PFSK-1 (cell line): Measurements from ENCODE around the gene NUDT15.

Experiments used
- FOXP2 ChIP-seq: optimal IDR thresholded peaks from 2 replicates; pipeline ENCODE3; 2011; ENCODE audit warnings: borderline replicate concordance, control low read depth, inconsistent platforms; ENCODE audit not compliant: insufficient read depth; ENCODE audit errors: extremely low read length, extremely low read depth
- POLR2AphosphoS5 ChIP-seq: IDR thresholded peaks from 2 replicates; pipeline ENCODE4 v1.6.1; 2012; ENCODE audit warnings: low read depth, mild to moderate bottlenecking, control low read depth, low read length, moderate library complexity
- SIN3A ChIP-seq: IDR thresholded peaks from 2 replicates; pipeline ENCODE4 v1.6.1; 2012; ENCODE audit warnings: mild to moderate bottlenecking, low read length, moderate library complexity, borderline replicate concordance; ENCODE audit not compliant: insufficient read depth
- TAF1 ChIP-seq: IDR thresholded peaks from 2 replicates; pipeline ENCODE4 v1.6.1; 2012; ENCODE audit warnings: low read length, control low read depth, borderline replicate concordance; ENCODE audit not compliant: insufficient read depth
- TF ChIP-seq, protein P1 (sequence below), 2 experiments: IDR thresholded peaks; 2 replicates each; pipeline versions ENCODE4 v1.6.1 to v1.8.0; 2011 to 2012; ENCODE audit warnings: low read depth in 2 of 2, low read length in 2 of 2, control low read depth in 1 of 2, inconsistent platforms in 1 of 2, mild to moderate bottlenecking in 1 of 2, moderate library complexity in 1 of 2; ENCODE audit not compliant: insufficient read depth in 1 of 2

DNA sequence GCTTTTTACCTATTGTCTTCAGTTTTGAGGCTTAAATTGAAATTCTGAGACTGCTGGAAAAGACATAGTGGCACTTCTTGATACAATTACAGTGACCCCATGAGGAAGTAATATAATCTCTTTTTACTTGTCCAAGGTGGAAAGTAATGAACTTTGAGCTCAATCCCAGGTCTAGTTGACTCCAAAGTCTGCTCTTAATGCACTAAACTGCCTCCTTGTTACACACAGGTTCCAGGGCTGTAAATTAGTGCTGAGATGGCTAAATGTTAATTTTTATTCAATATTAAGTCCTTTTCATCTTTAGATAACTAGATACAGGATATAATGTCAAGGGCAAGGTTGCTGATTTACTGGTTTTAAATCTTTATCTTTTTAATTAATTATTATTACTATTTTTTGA, 2.5 kb downstream of the NUDT15 start:
- TF ChIP-seq POLR2AphosphoS5 (no peak), TAF1 (no peak), SIN3A (no peak), FOXP2 (no peak)
- TF ChIP-seq, protein P1, sequence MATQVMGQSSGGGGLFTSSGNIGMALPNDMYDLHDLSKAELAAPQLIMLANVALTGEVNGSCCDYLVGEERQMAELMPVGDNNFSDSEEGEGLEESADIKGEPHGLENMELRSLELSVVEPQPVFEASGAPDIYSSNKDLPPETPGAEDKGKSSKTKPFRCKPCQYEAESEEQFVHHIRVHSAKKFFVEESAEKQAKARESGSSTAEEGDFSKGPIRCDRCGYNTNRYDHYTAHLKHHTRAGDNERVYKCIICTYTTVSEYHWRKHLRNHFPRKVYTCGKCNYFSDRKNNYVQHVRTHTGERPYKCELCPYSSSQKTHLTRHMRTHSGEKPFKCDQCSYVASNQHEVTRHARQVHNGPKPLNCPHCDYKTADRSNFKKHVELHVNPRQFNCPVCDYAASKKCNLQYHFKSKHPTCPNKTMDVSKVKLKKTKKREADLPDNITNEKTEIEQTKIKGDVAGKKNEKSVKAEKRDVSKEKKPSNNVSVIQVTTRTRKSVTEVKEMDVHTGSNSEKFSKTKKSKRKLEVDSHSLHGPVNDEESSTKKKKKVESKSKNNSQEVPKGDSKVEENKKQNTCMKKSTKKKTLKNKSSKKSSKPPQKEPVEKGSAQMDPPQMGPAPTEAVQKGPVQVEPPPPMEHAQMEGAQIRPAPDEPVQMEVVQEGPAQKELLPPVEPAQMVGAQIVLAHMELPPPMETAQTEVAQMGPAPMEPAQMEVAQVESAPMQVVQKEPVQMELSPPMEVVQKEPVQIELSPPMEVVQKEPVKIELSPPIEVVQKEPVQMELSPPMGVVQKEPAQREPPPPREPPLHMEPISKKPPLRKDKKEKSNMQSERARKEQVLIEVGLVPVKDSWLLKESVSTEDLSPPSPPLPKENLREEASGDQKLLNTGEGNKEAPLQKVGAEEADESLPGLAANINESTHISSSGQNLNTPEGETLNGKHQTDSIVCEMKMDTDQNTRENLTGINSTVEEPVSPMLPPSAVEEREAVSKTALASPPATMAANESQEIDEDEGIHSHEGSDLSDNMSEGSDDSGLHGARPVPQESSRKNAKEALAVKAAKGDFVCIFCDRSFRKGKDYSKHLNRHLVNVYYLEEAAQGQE (IDR thresholded peaks at IDR 0.05; ENCODE audit: insufficient read depth in 1 of 2, low read depth in 2 of 2, low read length in 2 of 2) = no peak
